ENCODE measurements around the gene CERKL.

Gene CERKL

DNA sequence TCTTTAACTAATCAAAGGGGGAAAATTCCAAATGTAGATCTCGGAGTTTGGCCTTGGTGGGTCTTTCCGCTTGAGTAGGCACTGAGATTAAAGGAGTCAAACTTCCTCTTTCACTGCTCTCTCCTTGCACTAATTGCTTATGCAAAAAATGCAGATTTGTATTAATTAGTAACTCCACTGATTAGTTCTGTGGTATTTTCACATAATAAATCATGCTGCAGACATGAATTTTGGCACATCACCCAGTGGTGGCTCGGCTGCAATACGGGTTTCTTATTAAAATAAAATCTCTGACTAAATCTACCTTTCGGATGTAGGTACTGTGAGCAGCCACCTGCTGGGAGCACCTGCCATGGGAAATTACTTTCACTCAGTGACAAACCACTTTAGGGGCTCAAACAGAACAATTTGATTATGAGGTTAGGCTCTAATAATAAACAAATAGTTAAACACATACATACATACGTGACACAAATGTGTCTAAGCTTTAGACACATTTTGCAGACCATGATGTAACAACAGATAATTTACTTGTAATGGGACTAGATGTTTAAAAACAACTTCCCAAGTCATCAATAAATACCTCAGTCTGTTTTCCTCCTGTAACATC, 29.8 kb upstream of the CERKL start:
- TF ChIP-seq, protein P1, sequence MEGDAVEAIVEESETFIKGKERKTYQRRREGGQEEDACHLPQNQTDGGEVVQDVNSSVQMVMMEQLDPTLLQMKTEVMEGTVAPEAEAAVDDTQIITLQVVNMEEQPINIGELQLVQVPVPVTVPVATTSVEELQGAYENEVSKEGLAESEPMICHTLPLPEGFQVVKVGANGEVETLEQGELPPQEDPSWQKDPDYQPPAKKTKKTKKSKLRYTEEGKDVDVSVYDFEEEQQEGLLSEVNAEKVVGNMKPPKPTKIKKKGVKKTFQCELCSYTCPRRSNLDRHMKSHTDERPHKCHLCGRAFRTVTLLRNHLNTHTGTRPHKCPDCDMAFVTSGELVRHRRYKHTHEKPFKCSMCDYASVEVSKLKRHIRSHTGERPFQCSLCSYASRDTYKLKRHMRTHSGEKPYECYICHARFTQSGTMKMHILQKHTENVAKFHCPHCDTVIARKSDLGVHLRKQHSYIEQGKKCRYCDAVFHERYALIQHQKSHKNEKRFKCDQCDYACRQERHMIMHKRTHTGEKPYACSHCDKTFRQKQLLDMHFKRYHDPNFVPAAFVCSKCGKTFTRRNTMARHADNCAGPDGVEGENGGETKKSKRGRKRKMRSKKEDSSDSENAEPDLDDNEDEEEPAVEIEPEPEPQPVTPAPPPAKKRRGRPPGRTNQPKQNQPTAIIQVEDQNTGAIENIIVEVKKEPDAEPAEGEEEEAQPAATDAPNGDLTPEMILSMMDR (conservative IDR thresholded peaks at IDR 0.05; ENCODE audit: low read depth, low read length): no peak
- no peak overlapping the region for H3K4me3 ChIP-seq (ENCODE audit: low read length)
- DNase-seq (ENCODE audit: low read depth): no peak

DNA sequence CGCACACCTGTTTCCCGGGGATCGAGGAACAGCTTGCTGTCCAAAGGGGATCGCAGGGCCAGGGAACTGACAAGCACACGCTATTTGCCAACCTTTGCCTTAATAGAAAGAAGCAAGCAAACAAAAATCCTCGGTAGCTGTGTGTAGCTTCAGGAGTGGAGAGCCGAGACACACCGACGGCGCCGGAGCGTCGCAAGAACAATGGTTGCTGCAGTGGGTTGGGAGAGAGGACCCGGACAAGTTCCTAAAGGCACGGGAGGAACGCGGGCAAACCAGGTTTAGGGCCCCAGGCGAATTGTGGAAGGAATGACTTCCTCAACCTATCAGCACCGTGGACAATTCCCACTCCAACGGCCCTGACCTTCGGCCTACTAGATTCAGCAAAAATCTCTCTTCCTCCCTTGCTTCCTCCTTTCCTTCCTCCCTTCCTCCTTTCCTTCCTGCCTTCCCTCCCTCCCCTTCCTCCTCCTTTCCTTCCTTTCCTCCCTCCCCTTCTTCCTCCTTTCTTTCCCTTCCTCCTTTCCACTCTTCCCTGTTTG, 28.3 kb upstream of the CERKL start:
- TF ChIP-seq, protein P1 (conservative IDR thresholded peaks at IDR 0.05; ENCODE audit: low read depth, low read length): no peak

DNA sequence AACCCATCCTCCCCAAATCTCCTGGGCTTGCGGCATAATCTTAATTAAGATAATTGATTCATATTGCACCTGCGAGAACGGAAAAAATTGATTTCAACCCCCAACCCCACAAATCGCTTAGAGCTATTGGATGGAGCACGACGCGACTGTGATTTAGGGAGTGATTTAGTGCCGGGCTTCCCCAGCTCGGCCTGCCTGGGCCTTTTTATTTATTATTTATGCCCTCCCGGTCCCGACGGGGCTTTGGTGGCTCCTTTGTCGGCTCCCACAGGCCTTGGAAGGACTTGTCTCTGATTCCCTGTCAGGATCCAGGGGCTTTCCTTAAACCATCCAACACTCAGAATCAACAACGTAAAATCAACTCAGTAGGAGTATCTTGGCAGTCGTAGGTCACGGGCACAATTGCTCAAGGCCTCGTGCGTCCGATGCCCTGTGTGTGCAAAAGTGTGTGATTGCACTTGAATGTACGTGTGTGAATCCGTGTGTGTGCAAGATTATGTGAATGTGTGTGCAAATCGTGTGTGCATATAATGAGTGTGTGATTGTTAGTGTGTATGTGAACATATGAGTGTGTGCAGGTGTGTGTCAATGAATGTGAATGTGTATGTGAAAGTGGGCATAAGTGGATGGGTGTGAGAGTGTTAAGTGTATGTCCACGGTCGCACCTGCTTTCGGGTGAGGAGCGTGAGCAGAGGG, 27.7 kb upstream of the CERKL start:
- H3K4me3 ChIP-seq (ENCODE audit: low read length): no peak overlapping the region
- no peak for DNase-seq (ENCODE audit: low read depth)
- TF ChIP-seq, protein P1 (conservative IDR thresholded peaks at IDR 0.05; ENCODE audit: low read depth, low read length): no peak

More for the DNA sequence above, 28.3 kb upstream of the CERKL start:
- no peak overlapping the region for H3K4me3 ChIP-seq (ENCODE audit: low read length)
- no peak for DNase-seq (ENCODE audit: low read depth)

DNA sequence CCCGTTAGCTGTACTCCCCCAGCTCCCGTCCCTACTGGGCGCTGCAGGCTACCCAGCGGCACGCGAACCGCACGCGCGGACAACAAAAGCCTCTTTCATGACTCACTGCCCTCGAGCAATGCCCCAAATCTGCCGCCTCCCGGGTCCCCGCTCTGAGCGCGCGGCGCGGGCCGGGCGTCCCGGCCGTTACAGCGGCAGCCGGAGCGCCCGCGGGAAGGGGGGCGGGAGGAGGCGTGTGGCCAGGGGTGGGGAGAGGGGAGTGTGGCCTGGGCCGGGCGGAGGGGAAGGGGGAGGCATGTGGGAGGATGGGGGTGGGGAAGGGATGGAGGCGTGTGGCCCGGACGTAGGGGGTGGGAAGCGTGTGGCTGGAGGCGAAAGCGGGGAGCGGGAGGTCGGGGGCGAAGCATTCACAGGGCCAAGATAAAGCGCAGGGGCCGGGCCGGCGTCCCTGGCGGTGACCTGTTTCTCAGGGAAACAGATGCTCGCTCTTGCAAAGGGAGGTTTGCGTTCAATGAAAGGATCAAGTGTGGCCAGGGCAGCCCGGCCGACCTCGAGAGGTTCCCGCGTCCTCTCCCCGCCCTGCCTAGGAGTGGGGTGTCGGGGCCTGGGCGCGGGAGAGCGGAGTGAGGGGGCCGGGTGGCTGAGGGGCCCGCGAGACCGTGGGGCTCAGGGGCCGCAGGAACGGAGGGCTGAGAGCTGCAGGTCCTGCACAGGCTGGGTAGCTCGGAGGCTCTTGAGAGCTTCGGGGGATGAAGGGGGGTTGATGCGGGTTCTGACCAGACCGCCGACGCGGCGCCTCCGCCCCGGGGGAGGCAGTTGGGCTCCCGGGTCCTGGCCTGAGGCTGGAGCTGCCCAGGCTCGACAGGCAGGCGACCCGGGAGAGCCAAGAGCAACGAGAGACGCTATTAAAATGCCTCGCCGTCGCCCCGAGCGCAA, 26.9 kb upstream of the CERKL start:
- TF ChIP-seq, protein P1 (conservative IDR thresholded peaks at IDR 0.05; ENCODE audit: low read depth, low read length): no peak
- DNase-seq (ENCODE audit: low read depth): no peak
- no peak overlapping the region for H3K4me3 ChIP-seq (ENCODE audit: low read length)

DNA sequence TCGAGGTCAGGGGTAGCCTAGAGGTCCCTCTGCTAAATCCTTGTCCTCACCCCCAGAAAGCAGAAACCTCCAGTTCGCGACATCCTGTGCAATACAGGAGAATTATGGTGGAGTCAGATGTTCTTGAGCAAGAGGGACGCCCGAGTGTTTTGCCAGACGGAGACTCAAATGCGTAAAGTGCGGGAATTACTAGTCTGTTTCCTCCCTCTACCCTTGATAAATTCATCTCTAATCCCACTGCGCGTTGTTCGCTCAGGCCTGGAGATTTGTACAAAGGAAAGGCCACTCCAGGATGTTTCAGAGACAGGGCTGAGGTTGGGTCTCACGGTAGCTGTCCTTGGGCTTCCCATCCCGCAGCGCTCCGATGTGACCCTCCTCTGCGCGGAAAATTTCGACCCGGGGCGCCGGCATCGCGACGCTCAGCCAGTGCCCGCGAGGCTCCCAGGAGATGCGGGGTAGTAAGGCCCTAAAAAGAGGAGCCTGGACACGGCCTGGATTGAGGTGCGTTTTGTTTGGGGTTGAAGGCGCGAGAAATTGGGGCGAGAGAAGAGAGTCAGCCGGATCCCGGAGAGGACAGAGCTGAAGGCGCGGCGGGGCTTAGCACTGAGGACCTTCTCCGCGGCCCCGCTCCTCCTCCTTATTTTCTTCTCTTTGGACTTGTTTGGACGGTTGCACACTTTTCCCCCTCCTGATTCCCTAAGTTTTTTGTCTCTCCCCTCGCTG, 26.1 kb upstream of the CERKL start:
- no peak for DNase-seq (ENCODE audit: low read depth)
- TF ChIP-seq, protein P1 (conservative IDR thresholded peaks at IDR 0.05; ENCODE audit: low read depth, low read length): no peak
- H3K4me3 ChIP-seq (ENCODE audit: low read length): no peak overlapping the region

DNA sequence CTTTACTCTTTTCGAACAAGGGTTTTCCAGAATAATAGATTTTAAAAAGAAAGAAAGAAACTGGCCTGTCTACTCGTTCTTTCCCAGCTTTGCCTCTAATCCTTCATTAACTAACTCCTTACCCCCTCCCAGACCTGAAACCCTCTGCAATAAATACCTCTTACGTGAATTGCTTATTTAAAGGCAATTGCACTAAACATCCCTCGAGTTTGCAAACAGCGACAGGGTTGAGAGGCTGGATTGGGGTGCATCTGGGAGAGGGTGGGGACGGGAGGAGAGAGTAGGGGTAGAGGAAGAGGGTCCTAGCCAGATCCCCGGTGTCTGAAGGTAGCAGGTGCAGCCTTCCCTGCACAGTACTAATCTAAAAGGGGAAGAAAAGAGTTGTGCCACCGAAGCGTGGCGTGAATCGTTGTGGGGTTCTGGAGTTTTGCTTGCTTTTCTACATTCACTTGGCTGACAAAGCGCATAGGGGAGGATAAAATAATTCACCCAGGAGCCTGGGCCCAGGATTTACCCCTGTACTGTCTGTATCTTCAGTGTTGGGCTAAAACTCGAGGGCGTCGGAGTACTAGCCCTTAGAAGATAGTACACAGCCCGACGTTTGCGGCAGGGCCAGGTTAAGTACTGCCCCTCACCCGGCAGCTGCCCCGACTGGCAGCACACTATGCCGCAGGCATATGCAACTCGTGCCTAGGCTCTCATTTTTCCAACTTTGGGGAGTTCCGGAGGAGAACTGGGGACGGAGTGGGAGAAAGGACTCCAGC, 25.3 kb upstream of the CERKL start:
- no peak for DNase-seq (ENCODE audit: low read depth)
- no peak overlapping the region for H3K4me3 ChIP-seq (ENCODE audit: low read length)
- TF ChIP-seq, protein P1 (conservative IDR thresholded peaks at IDR 0.05; ENCODE audit: low read depth, low read length): no peak

All from retinal pigment epithelial cell (primary cell).